Placental epithelial cell (primary cell): Measurements from ENCODE around the gene UBE2J2. TPM values are rescaled to one million over a fixed set of nuclear protein-coding genes. Genes with fewer than 3 reads are reported as not detected.

Source experiments
- small RNA-seq: library from RNA; depleted of rRNA; stranded (forward); fragments of <200 nt; gene quantifications from one replicate; pipeline ENCODE3, GENCODE V24; 2012
- total RNA-seq: library from RNA; depleted of rRNA; stranded (reverse); fragments of >200 nt; gene quantifications from 2 replicates; pipeline ENCODE4 v1.2.3, GENCODE V29; 2012

Gene UBE2J2
- 35.6 and 36.9 TPM in 2 replicates for total RNA-seq

DNA sequence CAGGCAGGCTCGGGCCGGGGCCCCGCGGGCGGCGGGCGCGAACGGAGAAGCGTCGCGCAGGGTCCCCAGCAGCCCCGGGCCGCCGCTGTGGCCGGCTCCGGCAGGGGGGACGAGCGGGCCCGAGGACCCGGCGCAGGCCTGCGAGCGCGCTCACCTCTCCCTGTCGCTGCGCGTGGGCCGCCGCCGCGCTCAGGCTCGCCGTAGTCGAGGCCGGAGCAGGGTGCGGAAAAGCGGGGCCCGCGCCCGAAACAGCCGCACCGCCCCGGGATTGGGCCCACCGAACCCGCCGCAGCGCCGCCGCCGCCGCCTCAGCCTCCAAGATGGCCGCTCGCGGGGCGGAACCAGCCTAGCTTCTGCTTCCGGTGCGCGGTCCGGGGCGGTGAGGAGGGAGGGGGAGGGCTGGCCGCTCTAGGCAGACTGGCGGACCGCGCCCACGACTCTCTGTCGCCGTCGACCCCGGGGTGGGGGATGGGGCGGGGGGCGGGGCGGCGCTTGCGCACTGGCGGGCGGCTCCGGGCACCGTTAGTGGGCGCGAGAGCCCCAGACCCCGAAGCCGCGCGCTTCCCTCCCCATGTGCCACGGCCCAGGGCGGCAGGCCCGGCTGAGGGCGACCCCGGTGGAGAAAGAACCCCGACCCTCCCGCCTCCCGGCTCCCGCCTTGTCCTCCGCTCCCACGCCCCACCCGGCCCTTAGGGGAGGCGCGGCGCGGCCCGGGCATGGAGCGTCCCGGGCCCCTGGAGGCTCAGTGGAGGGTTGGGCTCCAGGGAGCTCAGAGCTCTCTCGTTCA lies at the start of gene UBE2J2:
Gene UBE2J2, minus strand, starts transcription at position 343 of the 787 bp plus-strand sequence. CDS start 5,862 bp downstream, outside the sequence.

DNA sequence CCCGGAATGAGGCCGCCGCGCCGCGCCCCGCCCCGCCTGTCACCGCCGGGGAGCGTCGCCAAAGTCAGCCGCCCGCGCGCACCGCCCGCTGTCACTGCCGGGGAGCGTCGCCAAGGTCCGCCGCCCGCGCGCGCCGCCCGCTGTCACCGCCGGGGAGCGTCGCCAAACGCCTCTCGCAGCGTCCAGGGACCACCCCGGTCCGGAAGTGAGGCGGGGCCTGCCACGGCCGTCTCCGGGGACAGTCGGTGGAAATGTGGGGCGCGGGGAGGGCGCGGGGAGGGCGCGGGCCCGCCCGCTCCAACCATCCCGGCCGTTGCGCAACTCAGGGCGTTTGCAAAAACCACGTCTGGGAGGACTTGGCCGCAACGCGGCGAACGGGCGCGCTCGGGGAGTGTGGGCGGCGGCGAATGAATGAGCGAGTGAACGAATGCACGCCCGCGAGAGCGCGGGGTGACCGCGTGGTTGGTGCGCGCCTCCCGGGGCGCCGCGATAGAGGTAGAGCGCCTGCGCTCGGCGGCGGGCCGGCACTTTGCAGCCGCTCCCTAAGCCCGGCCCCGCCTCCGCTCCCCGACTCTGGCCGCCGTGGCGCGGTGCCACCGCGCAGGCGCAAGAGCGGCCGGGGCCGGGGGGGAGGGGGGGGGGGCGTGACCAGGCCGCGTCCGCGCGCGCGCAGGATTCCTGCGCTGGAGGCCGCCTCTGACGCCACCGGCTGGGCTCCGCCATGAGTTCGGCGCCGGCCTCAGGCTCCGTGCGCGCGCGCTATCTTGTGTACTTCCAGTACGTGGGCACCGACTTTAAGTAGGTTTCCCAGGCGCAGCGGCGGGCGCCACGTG lies 34.5 kb upstream of the UBE2J2 start, which contains the start of the genes ACAP3 and PUSL1:
Gene ACAP3, minus strand, starts transcription at position 8 of the 833 bp plus-strand sequence. CDS start 115 bp downstream, outside the sequence.
Gene PUSL1, plus strand, starts transcription at position 675 of the 833 bp plus-strand sequence. Its CDS starts 47 bp downstream, at position 722.

DNA sequence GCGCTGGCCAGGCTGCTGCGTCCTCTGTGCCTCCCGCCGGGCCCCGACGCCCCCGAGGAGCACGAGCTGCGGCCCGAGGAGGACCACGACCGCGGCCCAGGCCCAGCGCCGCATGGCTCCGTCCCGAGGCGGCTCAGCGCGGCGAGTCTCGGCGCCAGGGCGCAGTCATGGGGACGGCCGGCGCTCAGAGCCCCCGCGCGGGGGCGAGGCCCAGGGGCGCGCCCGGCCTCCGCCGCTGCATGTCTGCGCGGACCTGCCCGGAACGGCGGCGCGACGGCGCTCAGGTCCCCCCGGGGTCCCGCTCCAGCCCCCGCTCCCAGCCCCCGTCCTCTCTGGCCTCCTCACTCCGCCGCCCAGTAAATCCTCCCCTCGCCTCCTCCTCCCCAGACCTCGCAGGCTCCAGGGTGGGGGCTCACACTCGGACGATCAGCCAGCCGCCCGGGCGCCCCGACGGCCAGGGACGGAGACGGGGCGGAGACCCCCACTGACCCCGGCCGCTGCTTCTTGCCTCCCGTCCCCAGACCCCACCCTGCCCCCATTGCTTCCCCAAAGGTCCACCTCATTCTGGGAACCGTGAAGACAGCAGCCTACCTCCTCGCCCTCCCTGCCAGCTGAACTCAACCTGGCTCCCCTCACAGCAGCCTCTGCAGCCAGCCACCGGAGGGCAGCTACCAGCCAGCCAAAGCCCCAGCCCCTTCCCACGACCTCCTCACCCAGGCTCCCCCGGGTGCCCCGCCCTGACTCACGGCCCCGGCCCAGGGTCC lies 26.9 kb downstream of the UBE2J2 start, which contains the start of gene C1QTNF12:
Gene C1QTNF12, minus strand, starts transcription at position 146 of the 764 bp plus-strand sequence. Its CDS starts 32 bp downstream, at position 114.

DNA sequence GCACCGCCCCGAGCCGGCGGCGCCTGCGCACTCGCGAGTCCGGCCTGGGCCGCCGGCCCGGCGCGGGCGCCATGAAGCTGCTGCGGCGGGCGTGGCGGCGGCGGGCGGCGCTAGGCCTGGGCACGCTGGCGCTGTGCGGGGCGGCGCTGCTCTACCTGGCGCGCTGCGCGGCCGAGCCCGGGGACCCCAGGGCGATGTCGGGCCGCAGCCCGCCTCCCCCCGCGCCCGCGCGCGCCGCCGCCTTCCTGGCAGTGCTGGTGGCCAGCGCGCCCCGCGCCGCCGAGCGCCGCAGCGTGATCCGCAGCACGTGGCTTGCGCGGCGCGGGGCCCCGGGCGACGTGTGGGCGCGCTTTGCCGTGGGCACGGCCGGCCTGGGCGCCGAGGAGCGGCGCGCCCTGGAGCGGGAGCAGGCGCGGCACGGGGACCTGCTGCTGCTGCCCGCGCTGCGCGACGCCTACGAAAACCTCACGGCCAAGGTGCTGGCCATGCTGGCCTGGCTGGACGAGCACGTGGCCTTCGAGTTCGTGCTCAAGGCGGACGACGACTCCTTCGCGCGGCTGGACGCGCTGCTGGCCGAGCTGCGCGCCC lies 41.4 kb downstream of the UBE2J2 start, which contains the start of gene B3GALT6:
Gene B3GALT6, plus strand, starts transcription at position 30 of the 588 bp plus-strand sequence. Its CDS starts 42 bp downstream, at position 72.

DNA sequence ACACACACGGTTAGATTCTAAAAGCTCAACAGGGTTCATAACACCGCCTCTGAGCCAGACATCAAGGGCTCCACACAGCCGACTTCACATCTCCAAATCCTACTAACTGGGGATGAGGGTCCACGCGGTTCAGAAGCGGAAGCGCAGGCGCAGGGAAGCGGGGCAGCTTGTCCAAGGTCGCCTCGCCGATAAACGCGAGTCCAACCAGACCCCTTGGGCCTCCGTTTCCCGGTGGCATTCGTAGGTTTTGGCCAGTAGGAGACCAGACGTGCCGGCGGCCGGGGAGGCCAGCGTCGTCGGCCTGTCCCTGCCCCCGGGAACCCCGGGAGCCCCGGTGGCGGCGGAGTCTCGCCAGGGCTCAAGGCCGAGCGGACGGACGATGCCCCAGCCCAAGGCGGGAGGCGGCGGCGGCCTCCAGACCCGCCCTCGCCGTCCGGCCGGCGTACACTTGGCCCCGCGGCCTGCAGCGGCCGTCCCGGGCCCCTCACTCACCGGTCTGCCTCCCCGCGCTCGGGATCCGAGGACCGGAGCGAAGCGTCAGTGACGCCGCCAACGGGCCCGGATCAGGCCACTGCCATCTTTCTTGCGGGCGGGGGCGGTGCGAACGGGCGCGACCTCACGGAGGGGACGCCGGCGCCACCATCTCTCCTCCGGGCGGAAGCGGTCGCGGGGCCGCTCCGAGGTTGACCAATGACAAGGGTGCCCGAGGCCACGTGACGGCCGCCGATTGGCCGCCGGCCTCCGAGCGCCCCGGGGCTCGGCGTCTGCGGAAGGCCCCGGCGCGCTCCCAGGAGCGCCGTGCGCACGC lies 42.0 kb downstream of the UBE2J2 start, which contains the start of gene SDF4:
Gene SDF4, minus strand, starts transcription at position 602 of the 808 bp plus-strand sequence. CDS start 3,229 bp downstream, outside the sequence.

DNA sequence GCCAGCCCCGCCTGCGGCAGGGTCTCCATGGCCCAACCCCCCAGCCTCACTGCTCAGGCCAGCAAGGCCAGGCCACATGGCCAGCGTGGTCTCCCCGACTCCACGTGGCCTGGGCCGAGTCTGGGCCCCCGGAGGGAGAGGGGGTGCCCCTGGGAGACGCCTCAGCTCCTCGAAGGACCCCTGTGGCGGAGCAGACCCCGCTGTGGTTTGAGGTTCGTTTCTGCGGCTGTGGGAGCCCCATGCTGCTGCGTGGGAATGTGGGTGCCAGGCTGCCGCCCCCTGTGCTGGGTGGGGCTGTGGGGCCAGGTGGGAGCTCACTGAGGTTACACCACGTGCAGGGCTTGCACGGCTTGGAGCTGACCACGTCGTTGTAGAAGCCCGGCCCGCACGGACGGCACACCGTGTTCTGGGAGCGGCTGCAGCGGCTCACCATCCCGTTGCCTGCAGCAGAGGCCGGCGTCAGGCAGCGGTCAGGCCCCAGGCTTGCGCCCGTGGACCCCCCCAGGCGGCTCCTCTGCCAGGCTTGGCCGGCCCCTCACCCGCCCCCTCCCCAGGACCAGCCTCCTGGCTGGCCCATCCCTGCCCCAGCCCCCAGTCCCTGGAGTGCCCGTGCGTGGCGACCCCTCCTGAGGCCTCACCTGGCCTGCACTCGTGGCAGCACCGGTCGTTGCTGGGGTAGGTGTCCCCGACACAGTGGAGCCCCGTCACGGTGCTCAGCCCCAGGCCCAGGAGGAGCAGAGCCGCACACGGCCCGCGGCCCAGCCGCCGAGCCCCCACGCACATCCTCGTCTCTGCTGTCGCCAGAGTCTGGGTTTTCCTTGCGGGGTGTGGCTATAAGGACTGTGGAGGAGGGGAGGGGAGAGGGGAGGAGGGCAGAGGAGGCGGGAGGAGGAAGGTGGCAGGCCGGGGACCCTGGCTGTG lies 60.0 kb downstream of the UBE2J2 start, which contains the start of gene TNFRSF4:
Gene TNFRSF4, minus strand, starts transcription at position 809 of the 921 bp plus-strand sequence. Its CDS starts 26 bp downstream, at position 783.

GRCh38 chr1:1206376-1206965 lies 67.2 kb downstream of the UBE2J2 start, which contains the start of gene TNFRSF18:
Gene TNFRSF18 (minus strand): TSS chr1:1206592. CDS start chr1:1206571, 21 bp downstream.

Small RNA genes within 50 kb of the gene (small RNA-seq; reads per million reads assigned to genes)
- not detected for gene MIR6726

Other genes starting within 250 kb of the UBE2J2 start
- gene RNF223, start 199.5 kb downstream of the UBE2J2 start, total RNA-seq = 2.3 TPM in 1 of 2 replicates, not detected in the other
- gene C1orf159, start 157.8 kb downstream of the UBE2J2 start, total RNA-seq = 11.8 and 16.3 TPM in 2 replicates
- gene TTLL10, start 100.0 kb downstream of the UBE2J2 start, total RNA-seq = not detected in 2 replicates
- gene TNFRSF18, start 67.3 kb downstream of the UBE2J2 start, total RNA-seq = not detected in 2 replicates
- gene TNFRSF4, start 59.7 kb downstream of the UBE2J2 start, total RNA-seq = not detected in 2 replicates
- 117 and 120 TPM in 2 replicates for gene SDF4, start 41.9 kb downstream of the UBE2J2 start, total RNA-seq
- 21.4 and 25.5 TPM in 2 replicates for gene B3GALT6, start 41.6 kb downstream of the UBE2J2 start, total RNA-seq
- 0.79 and 1.7 TPM in 2 replicates for gene C1QTNF12, start 27.1 kb downstream of the UBE2J2 start, total RNA-seq
- gene SCNN1D, start 6.6 kb upstream of the UBE2J2 start, total RNA-seq = 0.79 and 1.8 TPM in 2 replicates
- 75.7 and 101 TPM in 2 replicates for gene ACAP3, start 34.1 kb upstream of the UBE2J2 start, total RNA-seq
- gene PUSL1, start 34.7 kb upstream of the UBE2J2 start, total RNA-seq = 42.4 and 62.1 TPM in 2 replicates
- gene INTS11, start 50.8 kb upstream of the UBE2J2 start, total RNA-seq = 79.4 and 79.7 TPM in 2 replicates
- gene CPTP, start 50.9 kb upstream of the UBE2J2 start, total RNA-seq = 23.2 and 28.3 TPM in 2 replicates
- gene TAS1R3, start 57.4 kb upstream of the UBE2J2 start, total RNA-seq = 0.11 and 0.39 TPM in 2 replicates
- 111 and 118 TPM in 2 replicates for gene DVL1, start 75.6 kb upstream of the UBE2J2 start, total RNA-seq
- 461 and 718 TPM in 2 replicates for gene MXRA8, start 84.7 kb upstream of the UBE2J2 start, total RNA-seq
- gene AURKAIP1, start 101.4 kb upstream of the UBE2J2 start, total RNA-seq = 75.4 and 118 TPM in 2 replicates
- gene CCNL2, start 125.5 kb upstream of the UBE2J2 start, total RNA-seq = 102 and 177 TPM in 2 replicates
- 69.1 and 77.3 TPM in 2 replicates for gene MRPL20, start 133.4 kb upstream of the UBE2J2 start, total RNA-seq
- 1.6 and 2.7 TPM in 2 replicates for gene ANKRD65, start 147.4 kb upstream of the UBE2J2 start, total RNA-seq
- 46.0 and 64.8 TPM in 2 replicates for gene VWA1, start 161.8 kb upstream of the UBE2J2 start, total RNA-seq
- gene ATAD3C, start 175.8 kb upstream of the UBE2J2 start, total RNA-seq = 3.5 TPM in 2 replicates
- 18.5 and 24.0 TPM in 2 replicates for gene ATAD3B, start 197.9 kb upstream of the UBE2J2 start, total RNA-seq
- 14.5 and 29.3 TPM in 2 replicates for gene ATAD3A, start 238.3 kb upstream of the UBE2J2 start, total RNA-seq